Loucy (cell line): ENCODE measurements around the gene NELFE.

Source experiments
- EZH2phosphoT487 ChIP-seq: fragments of 200-600 bp; IDR thresholded peaks from 2 replicates; pipeline ENCODE4 v1.6.1; 2018; ENCODE audit warnings: antibody characterized with exemption, mild to moderate bottlenecking, moderate library complexity, borderline replicate concordance
- TF ChIP-seq, protein P1 (sequence below): fragments of 200-600 bp; sonication (generic); conservative IDR thresholded peaks from 2 replicates; pipeline ENCODE4 v1.5.1; 2014; ENCODE audit warnings: mild to moderate bottlenecking, antibody characterized with exemption, low read length

GRCh38 chr6:31943742-31944141 is 15.0 kb downstream of the NELFE start:
- TF ChIP-seq EZH2phosphoT487 = no peak
- TF ChIP-seq, protein P1, sequence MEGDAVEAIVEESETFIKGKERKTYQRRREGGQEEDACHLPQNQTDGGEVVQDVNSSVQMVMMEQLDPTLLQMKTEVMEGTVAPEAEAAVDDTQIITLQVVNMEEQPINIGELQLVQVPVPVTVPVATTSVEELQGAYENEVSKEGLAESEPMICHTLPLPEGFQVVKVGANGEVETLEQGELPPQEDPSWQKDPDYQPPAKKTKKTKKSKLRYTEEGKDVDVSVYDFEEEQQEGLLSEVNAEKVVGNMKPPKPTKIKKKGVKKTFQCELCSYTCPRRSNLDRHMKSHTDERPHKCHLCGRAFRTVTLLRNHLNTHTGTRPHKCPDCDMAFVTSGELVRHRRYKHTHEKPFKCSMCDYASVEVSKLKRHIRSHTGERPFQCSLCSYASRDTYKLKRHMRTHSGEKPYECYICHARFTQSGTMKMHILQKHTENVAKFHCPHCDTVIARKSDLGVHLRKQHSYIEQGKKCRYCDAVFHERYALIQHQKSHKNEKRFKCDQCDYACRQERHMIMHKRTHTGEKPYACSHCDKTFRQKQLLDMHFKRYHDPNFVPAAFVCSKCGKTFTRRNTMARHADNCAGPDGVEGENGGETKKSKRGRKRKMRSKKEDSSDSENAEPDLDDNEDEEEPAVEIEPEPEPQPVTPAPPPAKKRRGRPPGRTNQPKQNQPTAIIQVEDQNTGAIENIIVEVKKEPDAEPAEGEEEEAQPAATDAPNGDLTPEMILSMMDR = no peak
